Neural crest cell (in vitro differentiated cells): ENCODE measurements around the gene CLIC3. TPM values are rescaled to one million over a fixed set of nuclear protein-coding genes. Genes with fewer than 3 reads are reported as not detected.

ENCODE experiments used
- DNase-seq: peaks from one replicate; pipeline ENCODE4 v3.0.0; 2021; ENCODE audit warnings: low read depth, mixed read lengths, low spot score
- H3K27ac Mint-ChIP-seq: one replicate; pipeline ENCODE4 v1.8.0; 2021; ENCODE audit warnings: mild to moderate bottlenecking, mixed read lengths; ENCODE audit not compliant: unreplicated experiment
- H3K27me3 Mint-ChIP-seq: 2 replicates; pipeline ENCODE4 v1.8.0; 2021; ENCODE audit warnings: low read depth, mild to moderate bottlenecking, mixed read lengths
- H3K36me3 Mint-ChIP-seq: 2 replicates; pipeline ENCODE4 v1.8.0; 2021; ENCODE audit warnings: low read depth, mild to moderate bottlenecking, mixed read lengths
- H3K4me1 Mint-ChIP-seq: 2 replicates; pipeline ENCODE4 v1.8.0; 2021; ENCODE audit warnings: mixed read lengths
- H3K4me3 Mint-ChIP-seq: one replicate; pipeline ENCODE4 v1.8.0; 2021; ENCODE audit warnings: mild to moderate bottlenecking, mixed read lengths
- H3K9me3 Mint-ChIP-seq: 2 replicates; pipeline ENCODE4 v1.8.0; 2021; ENCODE audit warnings: mixed read lengths
- total RNA-seq: library from RNA; stranded (reverse); gene quantifications from 2 replicates; pipeline ENCODE4 v1.2.1, GENCODE V29; 2021
- TF ChIP-seq, protein P1 (sequence below): fragments of 200-600 bp; sonication (generic); conservative IDR thresholded peaks from 2 replicates; pipeline ENCODE4 v1.5.0; 2021; ENCODE audit warnings: antibody characterized with exemption, mild to moderate bottlenecking

The CLIC3 gene
- total RNA-seq, 1 donor from 2014 or later: not detected

DNA sequence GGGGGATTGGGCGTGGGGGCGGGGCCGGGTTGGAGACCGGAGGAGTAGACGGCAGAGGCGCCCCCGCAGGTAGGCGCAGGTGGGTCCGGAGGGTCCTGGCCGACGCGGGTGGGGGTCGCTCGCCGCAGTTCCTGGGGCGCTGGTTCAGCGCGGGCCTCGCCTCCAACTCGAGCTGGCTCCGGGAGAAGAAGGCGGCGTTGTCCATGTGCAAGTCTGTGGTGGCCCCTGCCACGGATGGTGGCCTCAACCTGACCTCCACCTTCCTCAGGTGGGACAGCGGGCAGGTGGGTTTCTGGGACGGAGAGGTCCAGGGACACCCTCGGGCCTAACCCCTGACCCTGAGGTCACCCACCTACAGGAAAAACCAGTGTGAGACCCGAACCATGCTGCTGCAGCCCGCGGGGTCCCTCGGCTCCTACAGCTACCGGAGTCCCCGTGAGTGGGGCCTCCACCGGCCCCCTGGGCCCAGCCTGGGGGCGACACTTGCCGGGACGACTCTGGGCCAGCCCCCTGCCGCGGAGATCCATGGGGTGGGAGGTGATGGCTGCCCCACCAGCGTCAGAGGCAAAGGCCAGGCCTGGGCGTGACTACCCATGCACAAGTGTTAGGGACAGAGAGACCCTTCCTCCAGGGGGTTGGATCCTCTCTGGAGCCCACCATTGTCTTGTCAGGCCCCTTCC lies 17.4 kb downstream of the CLIC3 start:
- Mint-ChIP-seq H3K4me1 (peaks cover 7% of the 10 kb centered on the region), H3K9me3 (no peaks in the 10 kb centered on the region), H3K27ac (no peak overlapping the region), H3K4me3 (no peak overlapping the region), H3K27me3 (peaks cover 7% of the 10 kb centered on the region), H3K36me3 (no peaks in the 10 kb centered on the region)
- no peak for DNase-seq
- TF ChIP-seq, protein P1, sequence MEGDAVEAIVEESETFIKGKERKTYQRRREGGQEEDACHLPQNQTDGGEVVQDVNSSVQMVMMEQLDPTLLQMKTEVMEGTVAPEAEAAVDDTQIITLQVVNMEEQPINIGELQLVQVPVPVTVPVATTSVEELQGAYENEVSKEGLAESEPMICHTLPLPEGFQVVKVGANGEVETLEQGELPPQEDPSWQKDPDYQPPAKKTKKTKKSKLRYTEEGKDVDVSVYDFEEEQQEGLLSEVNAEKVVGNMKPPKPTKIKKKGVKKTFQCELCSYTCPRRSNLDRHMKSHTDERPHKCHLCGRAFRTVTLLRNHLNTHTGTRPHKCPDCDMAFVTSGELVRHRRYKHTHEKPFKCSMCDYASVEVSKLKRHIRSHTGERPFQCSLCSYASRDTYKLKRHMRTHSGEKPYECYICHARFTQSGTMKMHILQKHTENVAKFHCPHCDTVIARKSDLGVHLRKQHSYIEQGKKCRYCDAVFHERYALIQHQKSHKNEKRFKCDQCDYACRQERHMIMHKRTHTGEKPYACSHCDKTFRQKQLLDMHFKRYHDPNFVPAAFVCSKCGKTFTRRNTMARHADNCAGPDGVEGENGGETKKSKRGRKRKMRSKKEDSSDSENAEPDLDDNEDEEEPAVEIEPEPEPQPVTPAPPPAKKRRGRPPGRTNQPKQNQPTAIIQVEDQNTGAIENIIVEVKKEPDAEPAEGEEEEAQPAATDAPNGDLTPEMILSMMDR: no peak

DNA sequence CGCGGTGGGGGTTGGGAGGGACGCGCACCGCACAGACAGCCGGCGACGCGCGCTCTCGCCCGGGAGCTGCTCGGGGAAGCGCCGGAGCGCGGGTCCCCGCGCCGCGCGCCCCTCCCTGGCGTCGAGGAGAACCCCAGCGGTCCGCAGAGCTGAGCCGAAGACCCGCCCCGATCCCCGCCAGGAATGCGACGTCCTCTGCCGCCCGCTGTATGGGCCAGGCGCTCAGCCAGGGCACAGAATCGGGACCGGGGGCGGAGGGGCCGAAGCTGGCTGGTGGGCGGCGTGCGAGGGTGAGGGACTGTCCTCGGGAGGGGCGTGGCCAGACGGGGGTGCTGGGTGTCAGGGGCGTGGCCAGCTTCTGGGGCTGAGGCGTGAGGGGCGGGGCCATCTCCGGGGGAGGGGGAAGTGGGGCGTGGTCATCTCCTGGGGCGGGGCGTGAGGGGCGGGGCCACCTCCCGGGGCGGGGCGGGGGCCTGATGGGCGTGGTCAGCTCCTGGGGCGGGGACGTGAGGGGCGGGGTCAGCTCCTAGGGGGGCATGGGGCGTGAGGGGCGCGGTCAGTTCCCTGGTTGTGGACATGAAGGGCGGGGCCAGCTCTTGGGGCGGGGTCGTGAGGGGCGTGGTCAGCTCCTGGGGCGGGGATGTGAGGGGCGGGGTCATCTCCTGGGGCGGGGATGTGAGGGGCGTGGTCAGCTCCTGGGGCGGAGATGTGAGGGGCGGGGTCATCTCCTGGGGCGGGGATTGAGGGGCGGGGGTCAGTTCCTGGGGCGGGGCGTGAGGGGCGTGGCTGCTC lies 18.1 kb downstream of the CLIC3 start:
- Mint-ChIP-seq H3K9me3 (no peaks in the 10 kb centered on the region), H3K36me3 (no peaks in the 10 kb centered on the region), H3K4me1 (peaks cover 4% of the 10 kb centered on the region), H3K4me3 (no peak overlapping the region), H3K27ac (no peak overlapping the region), H3K27me3 (peaks cover 7% of the 10 kb centered on the region)
- TF ChIP-seq, protein P1: no peak
- DNase-seq: peak; percentile 64

DNA sequence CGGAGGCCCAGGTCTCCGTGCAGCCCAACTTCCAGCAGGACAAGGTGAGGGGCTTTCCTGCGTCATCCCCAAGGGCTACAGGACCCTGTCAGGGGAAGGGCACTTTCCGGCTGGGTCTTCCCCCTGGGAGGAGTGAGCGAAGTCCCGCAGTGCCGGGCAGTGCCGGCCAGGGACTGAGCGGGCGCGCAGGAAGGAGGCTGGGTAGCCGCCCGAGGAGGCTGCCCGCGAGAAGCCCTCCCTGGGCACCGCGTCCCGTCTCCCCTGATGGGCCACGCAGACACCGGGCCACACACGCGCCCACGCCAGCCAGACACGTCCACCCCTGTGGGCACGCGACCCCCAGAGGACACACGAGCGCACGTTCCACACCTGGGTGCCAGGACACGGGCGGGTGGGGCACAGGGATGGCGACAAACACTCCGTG lies 18.7 kb downstream of the CLIC3 start:
- Mint-ChIP-seq H3K4me3 (no peak overlapping the region), H3K36me3 (no peaks in the 10 kb centered on the region), H3K27ac (no peak overlapping the region), H3K27me3 (peaks cover 7% of the 10 kb centered on the region), H3K9me3 (no peaks in the 10 kb centered on the region), H3K4me1 (peaks cover 4% of the 10 kb centered on the region)
- TF ChIP-seq, protein P1: no peak
- no peak for DNase-seq

DNA sequence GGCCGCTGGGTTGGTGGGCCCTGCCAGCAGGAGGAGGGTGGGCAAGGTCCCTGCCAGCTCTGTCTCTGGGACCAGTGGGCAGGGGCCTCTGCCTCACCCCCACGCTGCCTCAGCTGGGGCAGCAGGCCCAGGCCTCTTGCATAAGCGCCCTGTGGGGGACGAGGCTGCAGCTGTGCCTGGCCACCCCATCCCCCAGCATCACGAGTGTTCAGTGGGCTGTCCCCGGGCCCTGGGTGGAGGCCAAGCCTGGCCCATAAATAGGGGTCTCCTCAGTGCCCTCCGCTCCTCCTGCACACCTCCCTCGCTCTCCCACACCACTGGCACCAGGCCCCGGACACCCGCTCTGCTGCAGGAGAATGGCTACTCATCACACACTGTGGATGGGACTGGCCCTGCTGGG lies 19.1 kb downstream of the CLIC3 start, which contains the start of gene PTGDS:
PTGDS (plus strand) TSS at position 282 of the 400 bp plus-strand sequence; CDS start at position 357, 75 bp downstream.
- no peaks in the 10 kb centered on the region for H3K9me3 Mint-ChIP-seq
- no peak within 1 kb of the TSS for H3K4me3 Mint-ChIP-seq
- no peak within 1 kb of the TSS for H3K27ac Mint-ChIP-seq
- TF ChIP-seq, protein P1: no peak
- DNase-seq: no peak
- peaks cover 4% of the 10 kb centered on the region for H3K4me1 Mint-ChIP-seq
- peaks cover 7% of the 10 kb centered on the region for H3K27me3 Mint-ChIP-seq
- H3K36me3 Mint-ChIP-seq: no peaks in the 10 kb centered on the region

DNA sequence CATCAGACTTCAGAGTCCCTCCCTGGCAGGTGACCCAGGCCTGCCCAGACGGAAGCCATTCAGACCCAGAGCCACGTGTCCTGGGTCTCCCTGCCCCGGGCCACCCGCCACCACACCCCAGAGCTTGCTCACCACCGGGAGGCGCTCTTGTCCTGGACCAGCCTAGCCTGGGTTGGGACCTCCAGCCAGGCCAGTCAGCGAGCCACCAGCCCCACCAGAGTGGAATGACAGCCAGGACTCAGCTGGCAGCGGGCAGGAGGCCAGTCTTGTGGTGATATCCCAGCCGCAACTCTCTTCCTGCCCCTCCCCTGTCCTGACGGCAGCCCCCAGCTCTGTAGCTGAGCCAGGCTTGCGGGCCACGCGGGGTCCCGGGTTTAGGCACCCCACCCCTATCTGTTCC lies 20.7 kb downstream of the CLIC3 start:
- H3K36me3 Mint-ChIP-seq: no peaks in the 10 kb centered on the region
- no peak for DNase-seq
- no peak overlapping the region for H3K4me3 Mint-ChIP-seq
- no peak overlapping the region for H3K27ac Mint-ChIP-seq
- TF ChIP-seq, protein P1: peak; percentile 21
- H3K9me3 Mint-ChIP-seq: no peaks in the 10 kb centered on the region
- H3K27me3 Mint-ChIP-seq: peaks cover 7% of the 10 kb centered on the region
- H3K4me1 Mint-ChIP-seq: peaks cover 3% of the 10 kb centered on the region
